DMS114 treated with DMSO at 0.1 percent for 48 hours (cell line): ENCODE measurements around the gene ZDHHC16.
"Not testable (repeated sequence)": the region's sequence is repeated elsewhere in the genome, so short reads cannot be mapped to it uniquely, and the experiment has no call there.

Source experiments
- DNase-seq: peaks from one replicate; lab custom pipeline; 2025; ENCODE audit not compliant: unreplicated experiment; lab: John Stamatoyannopoulos, UW

The ZDHHC16 gene

GRCh38 chr10:97434055-97434454 is 11.9 kb upstream of the ZDHHC16 start:
- peak; percentile 42 for DNase-seq

GRCh38 chr10:97434557-97434956 is 11.4 kb upstream of the ZDHHC16 start:
- DNase-seq = no peak

- no peak for DNase-seq
These were observed 10.8 kb upstream of the ZDHHC16 start for GRCh38 chr10:97435211-97435610.

GRCh38 chr10:97442277-97442676 is 3.7 kb upstream of the ZDHHC16 start:
- no peak for DNase-seq

- no peak for DNase-seq
These were observed 1.8 kb upstream of the ZDHHC16 start for GRCh38 chr10:97444212-97444611.

GRCh38 chr10:97445357-97445721 is 636 bp upstream of the ZDHHC16 start:
- no peak for DNase-seq

- no peak for DNase-seq
These were observed 4.9 kb downstream of the ZDHHC16 start for GRCh38 chr10:97450828-97451227.

- no peak for DNase-seq
These were observed 5.6 kb downstream of the ZDHHC16 start for GRCh38 chr10:97451605-97452004.

GRCh38 chr10:97452352-97452751 is 6.4 kb downstream of the ZDHHC16 start:
- no peak for DNase-seq

GRCh38 chr10:97454330-97455036 is 8.5 kb downstream of the ZDHHC16 start:
- no peak for DNase-seq

- no peak for DNase-seq
These were observed 10.2 kb downstream of the ZDHHC16 start for GRCh38 chr10:97456034-97456685.

- no peak for DNase-seq
These were observed 10.7 kb downstream of the ZDHHC16 start for GRCh38 chr10:97456686-97457065.

GRCh38 chr10:97459111-97459510 is 13.1 kb downstream of the ZDHHC16 start:
- no peak for DNase-seq

- DNase-seq = no peak
These were observed 14.0 kb downstream of the ZDHHC16 start for GRCh38 chr10:97459933-97460332.

- DNase-seq = no peak
These were observed 16.3 kb downstream of the ZDHHC16 start for GRCh38 chr10:97462309-97462708.

GRCh38 chr10:97463363-97464132 is 17.6 kb downstream of the ZDHHC16 start:
- DNase-seq = peak; percentile 16

- no peak for DNase-seq
These were observed 18.3 kb downstream of the ZDHHC16 start for GRCh38 chr10:97464226-97464625.

- DNase-seq = no peak
These were observed 20.0 kb downstream of the ZDHHC16 start for GRCh38 chr10:97465982-97466381.

- no peak for DNase-seq
These were observed 20.8 kb downstream of the ZDHHC16 start for GRCh38 chr10:97466755-97467154.

- DNase-seq = no peak
These were observed 22.2 kb downstream of the ZDHHC16 start for GRCh38 chr10:97468162-97468561.

- not testable (repeated sequence) for DNase-seq
These were observed 22.8 kb downstream of the ZDHHC16 start for GRCh38 chr10:97468781-97469180.

- DNase-seq = no peak
These were observed 28.9 kb downstream of the ZDHHC16 start for GRCh38 chr10:97474918-97475317.
